Vagina (tissue), 2 donors: ENCODE results near the gene SLC48A1.

Source experiments
- CTCF ChIP-seq, 3 experiments: fragments of 450-650 bp in 2 of 3; fragments of 200-600 bp in 1 of 3; sonication (generic) in 1 of 3; IDR thresholded peaks; one replicate each; pipeline ENCODE4 v1.5.1; 2017 to 2019; ENCODE audit warnings: antibody characterized with exemption in 3 of 3, mild to moderate bottlenecking in 2 of 3, moderate library complexity in 2 of 3
- POLR2A ChIP-seq, 2 donors: fragments of 450-650 bp; IDR thresholded peaks; one replicate each; pipeline ENCODE4 v1.6.1; 2017; ENCODE audit warnings: antibody characterized with exemption in 2 of 2, mild to moderate bottlenecking in 2 of 2, moderate library complexity in 2 of 2

- no peak for TF ChIP-seq CTCF (IDR thresholded peaks at IDR 0.05)
- TF ChIP-seq POLR2A (IDR thresholded peaks at IDR 0.05), result no peak
Measured at GRCh38 chr12:47818467-47819137, 45.6 kb downstream of the SLC48A1 start.
